ENCODE measurements around the gene PLEKHM3. TPM values are rescaled to one million over a fixed set of nuclear protein-coding genes. Genes with fewer than 3 reads are reported as not detected.

The PLEKHM3 gene
- total and polyA plus RNA-seq, 2 of the 4 experiments (the other 2 are of a cell fraction), result 2.4 to 11.3 TPM

DNA sequence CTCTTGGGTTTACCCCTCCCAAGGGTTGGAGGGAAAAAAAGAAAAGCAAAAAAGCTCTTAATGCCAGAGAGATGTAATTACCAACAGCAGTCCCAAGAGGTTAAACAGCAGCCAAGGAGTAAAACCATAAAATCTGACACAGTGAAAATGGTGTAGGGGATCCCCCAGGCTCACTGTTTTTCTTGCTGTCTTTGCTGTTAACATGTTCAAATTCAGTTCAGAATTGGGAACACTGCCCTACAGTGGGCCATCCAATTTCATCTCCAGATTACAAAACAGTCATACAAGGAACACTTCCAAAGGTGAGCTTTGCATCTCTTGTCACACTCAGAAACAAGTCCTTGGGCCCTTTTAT, 54.5 kb downstream of the PLEKHM3 start:
- no peaks in the 10 kb centered on the region for H3K9me3 ChIP-seq (ENCODE audit: control insufficient read depth, insufficient read depth, low read length)
- no peak overlapping the region for H2AFZ ChIP-seq (replicated peaks; ENCODE audit: low read length, poor library complexity)
- no peak overlapping the region for H3K23ac ChIP-seq (ENCODE audit: low read depth, low read length)
- no peak overlapping the region for H3K18ac ChIP-seq (ENCODE audit: low read depth, low read length)
- no peaks in the 10 kb centered on the region for H3K9me1 ChIP-seq (ENCODE audit: insufficient read depth, low read length)
- in situ Hi-C loops (cut with MboI; ENCODE audit: low sequenced_read_pairs) (no loop called here), intact Hi-C loops (cut with micrococcal nuclease) (loop anchor here (5.0 kb wide), 1 partner anchor 101 kb away; no protein-coding TSS in a partner anchor), dilution Hi-C loops (cut with HindIII; ENCODE audit: low sequenced_read_pairs, unreplicated experiment) (no loop called here)
- no peaks in the 10 kb centered on the region; the same call in 1 of the 2 replicates for H4K20me1 ChIP-seq (ENCODE audit: insufficient read depth, low read length)
- no peak overlapping the region for H2BK15ac ChIP-seq (ENCODE audit: low read depth, low read length)
- no peak overlapping the region for H3K4me3 ChIP-seq (ENCODE audit: insufficient read depth, low read depth, low read length)
- no peak overlapping the region for H4K8ac ChIP-seq (ENCODE audit: low read depth in 2 of 2, low read length in 2 of 2)
- no peak for ATAC-seq (ENCODE audit: low read depth)
- H2BK120ac ChIP-seq (ENCODE audit: low read depth, low read length), result no peak overlapping the region
- H3K36me3 ChIP-seq (ENCODE audit: control insufficient read depth, insufficient read depth, low read length), result no peaks in the 10 kb centered on the region
- no peak overlapping the region for H3K14ac ChIP-seq (replicated peaks; ENCODE audit: low read depth, low read length)
- no peak overlapping the region for H4K91ac ChIP-seq (ENCODE audit: insufficient read depth, low read depth, low read length)
- TF ChIP-seq CHD1 (IDR thresholded peaks at IDR 0.05; ENCODE audit: low read depth, low read length) (no peak), CTCF (conservative IDR thresholded peaks at IDR 0.05; ENCODE audit: low read depth, low read length) (no peak), FOS (IDR thresholded peaks at IDR 0.05; ENCODE audit: low read depth, low read length) (no peak), MXI1 (IDR thresholded peaks at IDR 0.05; ENCODE audit: borderline replicate concordance, low read depth, low read length) (no peak), NFE2L2 (IDR thresholded peaks at IDR 0.05; ENCODE audit: low read depth, low read length) (no peak), POLR2A (IDR thresholded peaks at IDR 0.05; ENCODE audit: low read depth, low read length) (no peak), MAZ (IDR thresholded peaks at IDR 0.05; ENCODE audit: borderline replicate concordance, low read depth, low read length) (no peak), BHLHE40 (IDR thresholded peaks at IDR 0.05; ENCODE audit: low read depth, low read length) (no peak), MAFK (IDR thresholded peaks at IDR 0.05; ENCODE audit: low read depth, low read length) (no peak), RAD21 (IDR thresholded peaks at IDR 0.05; ENCODE audit: low read length) (no peak), RCOR1 (IDR thresholded peaks at IDR 0.05; ENCODE audit: insufficient replicate concordance, low read length) (no peak), RFX5 (IDR thresholded peaks at IDR 0.05; ENCODE audit: low read depth, low read length) (no peak), USF2 (IDR thresholded peaks at IDR 0.05; ENCODE audit: low read depth, low read length) (no peak), SMC3 (IDR thresholded peaks at IDR 0.05; ENCODE audit: low read depth, low read length) (no peak), CEBPB (IDR thresholded peaks at IDR 0.05; ENCODE audit: low read depth, low read length) (no peak)
- TF ChIP-seq, protein P1, sequence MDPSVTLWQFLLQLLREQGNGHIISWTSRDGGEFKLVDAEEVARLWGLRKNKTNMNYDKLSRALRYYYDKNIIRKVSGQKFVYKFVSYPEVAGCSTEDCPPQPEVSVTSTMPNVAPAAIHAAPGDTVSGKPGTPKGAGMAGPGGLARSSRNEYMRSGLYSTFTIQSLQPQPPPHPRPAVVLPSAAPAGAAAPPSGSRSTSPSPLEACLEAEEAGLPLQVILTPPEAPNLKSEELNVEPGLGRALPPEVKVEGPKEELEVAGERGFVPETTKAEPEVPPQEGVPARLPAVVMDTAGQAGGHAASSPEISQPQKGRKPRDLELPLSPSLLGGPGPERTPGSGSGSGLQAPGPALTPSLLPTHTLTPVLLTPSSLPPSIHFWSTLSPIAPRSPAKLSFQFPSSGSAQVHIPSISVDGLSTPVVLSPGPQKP (IDR thresholded peaks at IDR 0.05; ENCODE audit: borderline replicate concordance, low read depth, low read length), result no peak
- no peak for DNase-seq
- H3K27ac ChIP-seq (ENCODE audit: insufficient read depth, low read length), result no peak overlapping the region
- no peak overlapping the region for H2AK5ac ChIP-seq (ENCODE audit: low read depth, low read length)
- no peak overlapping the region for H3K4ac ChIP-seq (ENCODE audit: low read depth, low read length)
- peaks cover 0 to 2% of the 10 kb centered on the region in 2 experiments; a peak in 2 of 4 replicates for H3K79me1 ChIP-seq (ENCODE audit: low read depth in 1 of 2, low read length in 2 of 2)
- H3K9ac ChIP-seq (ENCODE audit: low read depth, low read length), result no peak overlapping the region
- H2AK9ac ChIP-seq (replicated peaks; ENCODE audit: low read depth, low read length, poor library complexity), result no peak overlapping the region
- no peak overlapping the region for H2BK20ac ChIP-seq (ENCODE audit: low read depth, low read length)
- CTCF ChIA-PET, result interaction anchor here (1.9 kb wide), 1 partner anchor 70 kb away, joined by 4 read pairs; no protein-coding TSS in a partner anchor
- POLR2A ChIA-PET (ENCODE audit: unreplicated experiment), result no interaction called here
- H3K4me2 ChIP-seq (ENCODE audit: low read depth, low read length), result no peak overlapping the region
- H2BK5ac ChIP-seq (ENCODE audit: low read depth, low read length, poor library complexity, severe bottlenecking), result no peak overlapping the region
- BruUV-seq (replicated peaks), result no TSS peak
- no peak overlapping the region for H3K56ac ChIP-seq (ENCODE audit: extremely low read depth, insufficient read depth, low read length)
- H3K27me3 ChIP-seq (ENCODE audit: control insufficient read depth, insufficient read depth, low read length), result no peaks in the 10 kb centered on the region
- no peak overlapping the region for H4K5ac ChIP-seq (ENCODE audit: low read depth, low read length)
- H3K4me1 ChIP-seq (ENCODE audit: control insufficient read depth, insufficient read depth, low read length), result no peaks in the 10 kb centered on the region

Measured in IMR-90 (cell line).